UCSD-AML1 (cell line): ENCODE measurements around the gene C1orf198.

Experiments used
- DNase-seq: peaks from one replicate; lab custom pipeline; 2025; ENCODE audit not compliant: unreplicated experiment; lab: John Stamatoyannopoulos, UW

The C1orf198 gene

DNA sequence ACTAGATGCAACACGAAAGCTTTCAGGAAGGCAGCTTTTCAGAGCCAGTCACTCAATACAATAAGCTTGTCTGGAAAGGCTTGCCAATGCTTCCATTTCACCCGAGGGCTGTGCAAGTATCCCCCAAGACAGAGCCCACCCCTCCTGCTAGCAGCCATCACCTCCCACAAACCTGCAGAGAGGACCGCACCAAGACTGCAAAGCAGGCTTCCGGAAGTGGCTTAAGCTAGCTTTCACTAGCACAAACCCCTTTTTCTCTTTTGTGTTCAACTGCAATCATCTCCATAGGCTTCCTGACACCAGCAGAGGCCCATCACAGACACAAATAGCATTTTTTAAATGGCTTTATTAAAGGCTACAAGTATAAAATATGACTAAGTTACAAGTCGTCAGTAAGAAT lies 31.5 kb downstream of the C1orf198 start:
- no peak for DNase-seq

DNA sequence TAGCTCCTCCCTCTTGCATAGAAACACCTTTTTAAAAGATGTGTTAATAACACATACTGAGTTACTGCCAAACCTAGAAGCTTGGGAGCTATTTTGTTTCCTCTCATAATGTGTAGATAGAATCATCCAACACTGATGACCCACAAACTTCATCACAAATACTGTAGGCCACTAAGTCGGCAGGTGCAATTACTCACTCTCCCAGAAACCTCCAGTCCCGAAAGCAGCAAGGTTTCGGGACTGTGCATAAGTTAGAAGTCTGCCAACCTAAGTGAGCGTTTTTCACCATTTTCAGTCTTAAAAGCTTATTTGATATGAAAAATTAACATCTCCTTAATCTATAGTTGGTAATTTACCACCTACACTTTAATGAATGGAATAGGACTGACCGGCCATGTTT lies 32.0 kb downstream of the C1orf198 start:
- no peak for DNase-seq

DNA sequence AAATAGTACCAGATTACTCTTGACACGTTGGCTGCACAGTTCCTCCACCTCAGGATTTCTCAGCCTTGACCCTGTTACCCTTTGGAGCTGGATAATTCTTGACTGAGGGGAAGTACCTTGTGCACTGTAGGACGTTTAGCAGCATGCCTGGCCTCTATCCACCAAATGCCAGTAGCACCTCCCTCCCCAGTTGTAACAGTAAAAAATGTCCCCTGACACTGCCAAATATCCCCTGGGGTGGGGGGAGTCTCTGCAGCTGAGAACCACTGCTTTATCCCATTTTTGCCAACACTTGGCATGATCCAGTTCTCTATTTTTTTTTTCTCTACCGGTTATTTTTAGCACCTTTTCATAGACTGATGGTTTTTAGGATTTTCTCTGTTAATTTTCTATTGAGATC lies 34.0 kb downstream of the C1orf198 start:
- no peak for DNase-seq

DNA sequence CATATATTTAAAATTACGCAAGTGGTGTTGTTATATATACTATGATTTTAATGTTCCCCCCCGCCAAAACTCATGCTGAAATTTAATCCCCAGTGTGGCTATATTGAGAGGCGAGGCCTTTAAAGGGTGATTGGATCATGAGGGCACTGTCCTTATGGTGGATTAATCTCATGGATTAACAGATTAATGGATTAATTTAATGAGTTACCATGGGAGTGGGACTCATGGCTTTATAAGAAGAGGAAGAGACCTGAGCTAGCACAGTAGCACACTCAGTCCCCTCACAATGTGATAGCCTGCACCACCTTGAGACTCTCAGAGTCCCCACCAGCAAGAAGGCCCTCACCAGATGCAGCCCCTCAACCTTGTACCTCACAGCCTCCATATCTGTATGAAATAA lies 34.8 kb downstream of the C1orf198 start:
- DNase-seq: no peak

DNA sequence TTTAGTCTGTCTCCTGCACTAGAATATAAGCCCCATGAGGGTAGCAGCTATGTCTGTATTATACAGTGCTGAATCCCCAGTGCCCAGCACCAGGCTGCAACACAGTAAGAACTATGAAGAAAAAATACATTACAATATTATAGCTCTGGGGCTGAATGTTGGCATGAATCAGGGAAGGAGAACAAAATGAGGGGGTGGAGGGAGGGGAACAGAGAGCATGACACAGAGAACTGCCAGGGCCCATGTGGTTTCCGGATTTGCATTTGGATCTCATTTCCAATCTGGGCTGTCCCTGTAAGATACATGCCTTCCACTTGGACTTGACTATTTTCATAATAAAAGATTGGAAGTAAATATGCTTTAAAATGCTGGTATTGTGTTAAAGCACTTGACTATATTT lies 35.8 kb downstream of the C1orf198 start:
- DNase-seq: no peak

DNA sequence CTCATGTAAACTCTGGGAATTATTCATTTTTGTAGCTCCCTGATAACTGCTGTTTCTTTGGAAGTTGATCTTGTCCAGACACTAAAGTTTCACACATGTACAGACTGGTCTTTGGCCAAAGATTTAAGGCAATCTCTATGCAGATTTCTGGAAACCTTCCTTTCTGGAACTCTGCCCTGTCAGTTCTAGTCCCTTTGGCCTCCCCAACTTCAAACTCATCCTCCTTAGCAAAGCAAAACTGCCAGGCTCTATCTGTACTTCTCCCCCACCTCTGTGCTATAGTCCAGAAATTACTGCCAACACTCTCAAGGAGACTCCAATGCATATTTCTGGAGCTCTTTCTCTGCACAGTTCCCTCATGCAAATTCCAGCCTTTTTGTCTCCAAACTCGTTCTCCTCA lies 36.5 kb downstream of the C1orf198 start:
- DNase-seq: no peak

DNA sequence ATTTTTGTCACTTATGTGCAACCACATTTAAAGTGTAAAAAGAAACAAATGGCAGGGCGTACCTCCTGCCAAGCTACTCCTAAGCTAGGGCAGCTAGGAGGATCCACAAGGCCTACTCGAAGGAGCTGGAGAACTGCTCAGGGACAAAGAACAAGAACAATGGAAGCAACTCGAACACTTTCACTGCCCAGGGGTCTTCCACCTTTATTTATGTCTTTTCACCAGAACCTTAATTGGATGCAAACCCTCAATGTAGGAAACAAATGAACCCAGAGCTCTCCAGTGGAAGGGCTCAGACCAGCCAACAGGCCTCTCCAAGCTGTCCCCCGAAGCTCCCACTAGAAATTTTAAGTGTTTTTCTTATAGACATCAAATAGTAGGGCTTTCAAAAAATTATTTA lies 39.9 kb downstream of the C1orf198 start:
- DNase-seq: no peak

DNA sequence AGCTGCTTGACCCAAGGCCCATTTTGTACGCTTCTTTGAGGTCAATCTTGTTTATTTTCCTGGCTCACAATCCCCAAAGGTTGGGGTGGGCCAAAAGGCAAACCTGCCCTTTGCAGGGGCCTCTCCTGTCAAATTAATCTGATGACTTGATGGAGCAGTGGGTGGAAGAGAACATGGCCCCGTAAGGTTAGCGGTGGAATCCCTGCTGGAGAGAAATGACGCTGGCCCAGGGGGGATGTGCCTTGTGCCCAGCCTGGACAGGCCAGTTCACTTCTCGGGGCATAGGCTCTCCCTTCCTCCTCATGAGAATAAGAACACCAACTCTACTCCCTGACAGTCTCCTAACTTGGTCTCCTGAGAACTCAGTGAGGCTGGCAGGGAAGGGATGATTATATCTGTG lies 40.5 kb downstream of the C1orf198 start:
- DNase-seq: no peak

DNA sequence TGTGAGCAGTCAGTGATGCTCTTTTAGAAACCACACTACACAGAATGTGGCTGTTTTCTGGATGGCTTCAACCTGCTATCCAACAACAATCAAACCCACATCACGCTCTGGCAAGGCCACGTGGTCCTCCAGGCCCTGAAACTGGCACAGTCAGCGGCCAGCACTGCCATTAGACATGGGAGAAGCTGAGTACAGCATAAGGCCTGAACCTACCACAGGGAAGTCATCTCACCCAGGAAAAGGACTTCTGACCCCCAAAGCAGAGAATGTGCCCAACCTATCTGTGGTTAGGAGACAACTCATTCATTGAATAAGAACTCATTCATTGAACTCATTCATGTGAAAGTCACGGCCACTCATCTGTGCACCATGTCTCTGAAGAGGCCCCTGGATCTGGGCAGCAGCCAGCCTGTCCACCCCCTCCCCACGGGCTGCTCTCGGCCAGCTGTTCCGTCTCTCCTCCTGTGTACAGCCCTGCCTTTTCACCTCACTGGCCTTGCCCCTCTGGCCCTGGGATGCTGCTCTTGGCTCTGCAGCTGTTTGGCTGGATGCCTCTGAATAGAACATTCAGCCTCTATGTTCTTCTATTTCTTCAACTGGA lies 41.1 kb downstream of the C1orf198 start:
- no peak for DNase-seq

DNA sequence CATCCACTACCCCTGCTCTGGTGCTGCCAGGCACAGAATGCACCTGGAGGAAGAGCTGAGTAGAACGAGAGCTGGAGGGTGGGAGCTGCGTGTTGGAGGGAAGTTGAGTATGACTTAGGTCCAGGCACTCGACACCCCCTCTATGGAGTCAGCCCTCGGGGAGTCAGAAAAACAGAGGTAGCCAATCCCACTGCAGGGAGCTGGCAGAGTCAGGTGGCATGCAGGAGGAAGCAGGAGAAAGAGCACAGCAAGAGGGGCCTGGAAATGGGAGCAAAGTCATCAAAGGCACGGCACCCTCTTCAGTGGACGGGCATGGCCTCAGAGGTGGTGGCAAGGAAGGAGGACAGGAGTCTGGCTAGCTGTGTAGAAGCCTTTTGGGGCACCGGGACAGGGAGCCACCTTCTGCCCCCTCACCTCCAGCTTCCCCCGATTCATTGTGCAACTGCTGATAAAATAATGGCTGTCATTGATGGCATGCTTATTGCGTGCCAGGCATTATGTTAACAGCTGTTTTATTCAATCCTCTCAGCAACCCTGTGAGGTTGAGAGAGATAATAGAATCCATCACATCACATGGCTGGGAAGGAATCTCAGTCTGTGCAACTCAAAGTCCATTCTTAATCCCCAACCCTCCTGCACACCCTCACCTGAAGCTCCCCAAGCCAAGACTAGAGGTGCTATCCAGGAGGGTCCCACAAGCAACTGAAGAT lies 42.0 kb downstream of the C1orf198 start:
- no peak for DNase-seq

DNA sequence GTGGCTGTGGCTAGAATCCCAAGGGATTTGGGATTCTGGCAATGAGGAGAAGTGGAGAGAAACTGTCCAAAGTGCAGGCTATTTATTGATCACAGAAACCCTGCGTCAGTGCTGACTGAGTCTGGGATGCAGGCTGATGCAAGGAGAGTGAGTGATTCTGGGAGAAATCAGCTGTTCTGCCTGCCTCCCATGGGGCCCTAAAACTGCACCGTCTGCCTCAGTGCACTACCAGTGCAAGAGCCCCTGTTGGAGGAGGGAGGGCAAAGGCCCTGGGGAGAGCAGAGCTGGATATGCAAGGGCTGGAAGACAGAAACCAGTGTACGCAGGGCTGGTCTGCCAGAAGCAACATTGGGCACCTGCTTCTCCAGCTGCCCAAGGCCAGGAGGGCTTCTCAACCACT lies 42.6 kb downstream of the C1orf198 start:
- no peak for DNase-seq

DNA sequence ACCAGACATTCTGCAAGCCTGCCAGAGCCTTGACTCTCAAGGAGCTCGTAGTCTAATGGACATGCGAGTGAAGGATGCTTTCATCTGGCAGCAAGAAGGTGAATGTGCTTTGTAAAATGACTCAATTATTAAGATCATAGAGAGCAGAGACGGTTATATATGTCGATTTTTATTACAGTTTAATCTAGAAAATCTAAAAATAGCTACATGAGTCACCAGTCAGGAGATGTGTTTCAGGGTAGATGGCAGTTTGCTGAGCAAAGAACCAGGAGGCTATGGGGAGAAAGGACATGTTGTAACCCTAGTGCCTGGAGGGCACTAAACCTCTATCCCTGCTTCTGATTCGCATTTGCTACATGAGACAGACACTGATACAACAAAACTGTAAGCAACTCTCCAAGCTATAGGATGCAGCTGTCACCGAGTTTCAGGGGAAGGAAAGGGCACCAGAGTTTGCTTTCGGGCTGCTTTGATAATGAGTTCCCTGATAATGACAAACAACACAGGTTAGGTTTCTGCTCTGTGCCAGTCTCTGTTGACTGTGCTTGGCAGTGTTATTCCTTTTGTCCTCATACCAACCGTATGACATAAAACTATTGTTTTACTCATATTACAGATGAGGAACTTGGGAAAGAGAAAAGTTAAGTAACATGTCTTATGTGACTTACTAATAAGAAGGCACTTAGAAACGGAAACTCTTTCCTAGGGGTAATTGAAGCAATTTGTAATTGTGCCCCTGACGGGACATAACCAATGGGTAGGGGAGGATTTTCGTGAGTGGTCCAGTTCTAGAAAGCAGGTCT lies 43.2 kb downstream of the C1orf198 start:
- no peak for DNase-seq

DNA sequence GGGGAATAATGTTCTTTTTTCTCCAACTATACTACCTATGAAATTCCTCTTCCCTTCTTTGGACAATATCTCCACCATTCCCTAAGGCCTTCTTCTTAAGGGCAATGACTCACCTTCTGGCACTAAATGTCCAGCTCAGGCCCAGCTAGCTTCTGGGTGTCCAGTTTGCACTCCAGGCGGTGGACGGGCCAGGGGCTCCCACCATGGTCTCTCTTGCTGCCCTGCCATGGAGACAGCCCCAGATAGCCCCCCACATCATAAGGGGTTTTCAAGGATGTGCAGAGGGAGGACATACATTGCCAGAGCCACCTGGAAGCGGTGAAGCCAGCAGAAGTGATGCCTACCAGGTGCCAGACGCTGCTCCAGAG lies 43.8 kb downstream of the C1orf198 start:
- no peak for DNase-seq

DNA sequence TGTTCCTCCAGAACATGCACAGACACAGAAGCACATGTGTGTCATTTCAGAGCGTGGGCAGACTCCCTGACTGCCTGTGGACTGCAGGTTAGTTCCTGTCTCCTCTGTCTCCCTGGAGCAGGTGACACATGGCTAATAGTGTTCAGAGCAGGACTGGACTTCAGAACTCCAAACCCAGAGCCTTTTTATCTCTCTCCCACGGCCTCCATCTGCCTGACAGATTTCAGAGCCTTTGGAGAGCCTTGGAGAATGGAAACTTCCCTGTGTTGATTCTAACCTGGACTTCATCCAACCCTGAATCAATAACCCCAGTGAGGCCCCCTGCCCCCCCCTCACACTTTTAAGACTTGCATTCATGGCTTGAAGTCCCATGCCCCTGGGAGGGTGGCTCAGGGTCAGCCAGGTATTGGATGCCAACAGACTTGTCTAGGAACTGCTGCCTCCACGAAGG lies 44.4 kb downstream of the C1orf198 start:
- DNase-seq: no peak

DNA sequence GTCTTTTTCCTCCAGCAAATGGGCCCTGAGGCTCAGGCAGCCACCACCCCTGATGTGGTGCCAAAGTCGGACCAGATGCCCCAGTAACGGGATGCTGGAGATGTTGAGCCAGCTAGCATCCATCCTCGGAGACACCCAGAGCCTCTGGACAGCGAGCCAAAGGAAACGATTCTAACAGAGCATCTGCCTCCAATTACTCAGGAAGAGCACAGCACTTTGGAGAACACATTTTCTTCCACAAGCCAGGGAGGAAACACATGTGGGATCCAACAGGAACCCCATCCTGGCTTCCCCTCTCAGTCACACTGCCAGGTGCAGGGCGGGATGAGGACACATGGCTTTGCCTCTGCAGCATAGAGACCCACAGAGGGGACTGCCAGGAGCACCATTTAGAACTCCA lies 44.9 kb downstream of the C1orf198 start:
- DNase-seq: no peak

DNA sequence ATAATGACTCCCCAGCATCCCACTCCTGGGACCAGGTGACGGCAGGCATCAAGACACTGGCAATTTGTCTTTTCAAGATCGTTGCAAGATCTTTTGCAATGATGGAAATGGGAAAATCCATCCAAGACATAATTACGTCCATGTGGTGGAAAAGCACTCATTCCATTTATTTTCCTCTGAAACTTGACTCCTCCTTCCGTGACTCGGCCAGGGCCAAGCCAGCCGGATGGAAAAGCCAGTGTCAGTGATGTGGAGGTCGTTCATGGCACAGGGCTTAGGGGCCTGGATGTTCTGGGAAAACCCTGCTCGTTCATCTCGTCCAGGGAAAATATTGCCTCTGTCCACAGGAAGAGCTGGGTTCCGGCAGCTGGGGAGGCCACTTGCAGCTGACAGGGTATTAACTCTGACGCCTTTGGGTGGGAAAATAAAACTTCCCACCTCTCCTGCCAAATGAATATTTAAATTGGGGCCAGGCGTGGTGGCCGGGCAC lies 46.2 kb downstream of the C1orf198 start:
- no peak for DNase-seq

DNA sequence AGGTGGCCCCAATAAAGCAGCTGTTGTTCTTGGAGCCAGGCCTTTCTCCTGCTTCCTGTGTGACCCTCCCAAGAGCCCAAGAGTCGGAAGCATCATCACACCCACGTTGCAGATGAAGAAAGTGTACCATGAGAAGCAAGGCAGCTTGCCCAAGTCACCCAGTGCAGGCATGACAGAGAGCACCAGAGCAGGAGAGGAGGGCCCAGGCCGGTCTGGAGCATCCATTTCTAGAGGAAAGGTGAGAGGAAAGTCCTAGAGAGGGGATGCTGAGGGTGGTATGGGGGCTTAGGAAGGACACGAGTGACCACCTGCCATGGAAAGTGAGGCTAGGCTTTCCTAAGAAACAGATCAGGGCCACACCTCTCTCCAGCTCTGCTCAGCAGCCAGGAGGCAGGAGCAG lies 47.0 kb downstream of the C1orf198 start:
- DNase-seq: no peak

DNA sequence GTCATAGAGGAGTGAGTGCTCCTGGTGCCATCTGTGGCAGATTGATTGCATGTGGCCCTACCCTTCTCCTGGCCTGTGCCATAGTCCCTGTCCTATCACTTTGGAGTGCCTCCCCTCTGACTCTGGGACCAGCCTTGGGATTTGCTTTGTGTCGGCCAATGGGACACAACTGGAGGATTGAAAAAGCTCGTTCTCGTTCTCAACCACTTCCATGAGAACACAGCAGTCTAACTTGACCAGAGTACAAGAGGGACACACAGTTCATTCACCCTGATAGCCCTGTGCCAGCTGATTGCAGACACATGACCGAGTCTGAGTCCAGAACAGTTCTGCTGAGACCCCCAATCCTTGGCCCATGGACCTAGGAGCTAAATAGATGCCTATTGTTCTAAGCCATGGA lies 47.8 kb downstream of the C1orf198 start:
- DNase-seq: no peak

DNA sequence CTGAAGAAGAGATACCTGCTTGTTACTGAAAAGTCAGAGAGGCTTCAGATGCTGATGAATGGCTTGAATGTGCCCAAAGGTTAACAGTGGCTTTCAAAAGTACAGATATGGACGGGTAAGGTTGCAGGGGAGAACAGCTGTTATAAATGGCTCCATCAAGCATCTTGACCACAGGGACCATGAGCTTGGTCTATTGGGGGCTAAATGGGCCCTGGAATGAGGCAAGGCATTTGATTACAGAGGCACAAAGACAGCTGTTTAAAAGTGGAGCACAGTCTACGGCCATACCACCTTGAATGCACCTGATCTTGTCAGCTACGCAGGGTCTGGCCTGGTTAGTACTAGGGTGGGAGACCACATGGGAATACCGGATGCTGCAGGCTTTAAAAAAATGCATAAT lies 48.3 kb downstream of the C1orf198 start:
- no peak for DNase-seq

DNA sequence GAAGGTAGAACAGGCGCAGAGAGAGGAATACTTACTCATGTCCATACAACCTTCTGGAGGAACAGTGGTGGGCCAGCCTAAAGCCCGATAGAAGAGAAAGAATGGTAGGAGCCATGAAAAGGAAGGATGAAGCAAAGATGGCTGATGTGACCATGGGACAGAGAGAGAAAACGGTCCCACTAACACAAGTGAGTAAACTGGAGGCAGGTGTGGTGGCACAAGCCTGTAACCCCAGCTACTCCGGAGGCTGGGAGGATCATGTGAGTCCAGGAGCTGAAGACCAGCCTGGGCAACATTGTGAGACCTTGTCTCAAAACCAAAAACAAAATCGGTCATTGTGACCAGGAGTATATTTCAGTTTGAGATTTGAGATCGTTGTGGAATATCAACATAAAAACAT lies 49.4 kb downstream of the C1orf198 start:
- no peak for DNase-seq

DNA sequence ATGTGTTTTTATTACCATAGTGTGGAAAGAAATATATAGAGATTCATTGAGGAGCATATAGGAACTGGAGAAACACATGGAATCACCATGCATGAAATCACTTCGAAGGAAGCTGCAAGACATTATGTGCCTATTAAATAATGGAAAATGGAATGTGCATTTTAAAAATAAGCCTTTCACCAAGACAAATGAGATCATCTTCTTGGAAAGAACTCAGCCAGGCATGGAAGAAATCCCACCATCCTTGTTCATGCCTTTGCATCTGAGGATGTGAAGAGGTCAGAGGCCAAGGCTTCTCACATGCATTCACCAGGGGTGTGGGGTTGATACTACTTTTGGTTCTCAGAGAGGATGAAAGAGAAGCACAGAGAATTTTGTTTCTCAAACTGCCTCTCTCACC lies 50.0 kb downstream of the C1orf198 start:
- no peak for DNase-seq

DNA sequence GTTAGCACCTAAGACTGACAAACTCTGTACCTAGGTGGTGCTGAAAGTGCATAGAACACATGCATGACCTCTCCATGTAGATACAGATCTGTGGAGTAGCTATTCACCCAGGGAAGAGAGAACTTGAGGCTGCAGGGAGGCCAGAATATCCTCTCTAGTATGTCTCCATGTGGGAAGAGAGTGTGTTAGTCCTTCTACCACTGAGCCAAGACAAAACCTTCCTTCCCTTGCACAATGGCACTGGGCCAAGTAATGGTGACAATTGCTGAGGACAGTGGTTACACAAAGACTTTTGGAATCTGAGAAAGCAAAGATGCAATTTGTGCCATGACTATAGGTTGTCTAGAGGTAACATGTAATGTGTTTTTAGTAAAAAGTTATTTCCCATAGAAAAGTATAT lies 52.3 kb downstream of the C1orf198 start:
- DNase-seq: no peak
